HepG2 (cell line): ENCODE measurements around the gene FAM163A. TPM values are rescaled to one million over a fixed set of nuclear protein-coding genes. Genes with fewer than 3 reads are reported as not detected.

ENCODE experiments used
- ARNTL ChIP-seq: sonication (generic); formaldehyde crosslinking; IDR thresholded peaks from 2 replicates; pipeline ENCODE4 v1.4.0; 2020; ENCODE audit warnings: mild to moderate bottlenecking, missing genetic modification reagents
- HOXA7 ChIP-seq: sonication (generic); formaldehyde crosslinking; IDR thresholded peaks from 2 replicates; pipeline ENCODE4 v1.8.1; 2022; ENCODE audit warnings: mild to moderate bottlenecking, missing genetic modification reagents, moderate library complexity
- JDP2 ChIP-seq: sonication (generic); formaldehyde crosslinking; IDR thresholded peaks from 2 replicates; pipeline ENCODE4 v1.8.1; 2022; ENCODE audit warnings: missing genetic modification reagents, borderline replicate concordance
- JUNB ChIP-seq: sonication (generic); formaldehyde crosslinking; IDR thresholded peaks from 2 replicates; pipeline ENCODE4 v1.8.0; 2022; ENCODE audit warnings: missing genetic modification reagents, mild to moderate bottlenecking, borderline replicate concordance
- RARA ChIP-seq: IDR thresholded peaks from 2 replicates; pipeline ENCODE4 v1.6.1; 2016; ENCODE audit warnings: missing genetic modification reagents, missing compliant biosample characterization
- ZNF34 ChIP-seq: sonication (generic); formaldehyde crosslinking; IDR thresholded peaks from 2 replicates; pipeline ENCODE4 v1.4.0; 2020; ENCODE audit warnings: mild to moderate bottlenecking, missing genetic modification reagents, borderline replicate concordance
- ZNF839 ChIP-seq: sonication (generic); formaldehyde crosslinking; IDR thresholded peaks from 2 replicates; pipeline ENCODE4 v1.4.0; 2020; ENCODE audit warnings: missing genetic modification reagents, mild to moderate bottlenecking, borderline replicate concordance
- polyA plus RNA-seq, 8 experiments: library from polyadenylated mRNA; depleted of rRNA in 3 of 8; stranded (reverse) in 7 of 8; unstranded in 1 of 8; fragments of >200 nt; fragmentation: Illumina TruSeq in 4 of 8; extraction: Trizol in 4 of 8; gene quantifications; 2 replicates each; pipeline versions ENCODE4 v1.2.1 to v1.2.3, GENCODE V29; 2011 to 2016; ENCODE audit warnings: low read depth in 4 of 8, missing spikeins in 1 of 8, mixed read lengths in 1 of 8; ENCODE audit not compliant: insufficient read depth in 1 of 8
- total RNA-seq, 5 experiments: library from RNA; depleted of rRNA; stranded (reverse); fragments of >200 nt; fragmentation: Illumina TruSeq; extraction: Trizol; gene quantifications; 2 replicates each; pipeline ENCODE4 v1.2.3, GENCODE V29; 2016; ENCODE audit warnings: low read depth in 1 of 5
- TF ChIP-seq, protein P1 (sequence below): sonication (generic); formaldehyde crosslinking; IDR thresholded peaks from 2 replicates; pipeline ENCODE4 v1.5.0; 2020; ENCODE audit warnings: mild to moderate bottlenecking, missing genetic modification reagents, moderate library complexity
- TF ChIP-seq, protein P2 (sequence below): sonication (generic); formaldehyde crosslinking; IDR thresholded peaks from 2 replicates; pipeline ENCODE4 v1.5.1; 2020; ENCODE audit warnings: missing genetic modification reagents, mild to moderate bottlenecking, borderline replicate concordance
- TF ChIP-seq, protein P3 (sequence below): sonication (generic); formaldehyde crosslinking; conservative IDR thresholded peaks from 2 replicates; pipeline ENCODE4 v1.4.0; 2020; ENCODE audit warnings: missing genetic modification reagents

The FAM163A gene
- total and polyA plus RNA-seq, 2 of the 13 experiments (the other 11 are each of a cell fraction or from before 2014, with no cell fraction given) = not detected

DNA sequence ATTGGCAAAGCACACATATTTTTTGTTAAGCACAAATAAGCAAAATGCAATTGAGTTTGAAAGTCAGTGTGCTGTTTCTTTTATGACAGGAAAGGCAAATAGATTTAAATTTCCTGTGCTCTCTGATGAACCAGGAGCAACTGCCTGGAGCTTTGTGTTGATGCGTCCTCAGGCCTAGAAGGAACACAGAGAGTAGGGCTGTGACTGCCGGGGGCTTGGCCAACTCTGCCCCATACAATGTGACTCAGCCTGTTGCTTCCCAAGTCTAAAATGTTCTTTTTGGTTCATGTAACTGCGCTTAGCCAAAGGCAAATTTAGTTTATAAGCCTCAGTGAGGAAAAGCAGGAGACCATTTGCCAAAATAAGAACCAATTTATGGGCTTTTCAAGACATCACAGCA is 97.0 kb downstream of the FAM163A start (continued):
- TF ChIP-seq RARA (no peak), ARNTL (CRISPR knock-in tag) (no peak), ZNF34 (CRISPR knock-in tag) (no peak), JUNB (CRISPR knock-in tag) (no peak), JDP2 (CRISPR knock-in tag) (no peak), ZNF839 (CRISPR knock-in tag) (no peak), HOXA7 (no peak)
- TF ChIP-seq, protein P1, sequence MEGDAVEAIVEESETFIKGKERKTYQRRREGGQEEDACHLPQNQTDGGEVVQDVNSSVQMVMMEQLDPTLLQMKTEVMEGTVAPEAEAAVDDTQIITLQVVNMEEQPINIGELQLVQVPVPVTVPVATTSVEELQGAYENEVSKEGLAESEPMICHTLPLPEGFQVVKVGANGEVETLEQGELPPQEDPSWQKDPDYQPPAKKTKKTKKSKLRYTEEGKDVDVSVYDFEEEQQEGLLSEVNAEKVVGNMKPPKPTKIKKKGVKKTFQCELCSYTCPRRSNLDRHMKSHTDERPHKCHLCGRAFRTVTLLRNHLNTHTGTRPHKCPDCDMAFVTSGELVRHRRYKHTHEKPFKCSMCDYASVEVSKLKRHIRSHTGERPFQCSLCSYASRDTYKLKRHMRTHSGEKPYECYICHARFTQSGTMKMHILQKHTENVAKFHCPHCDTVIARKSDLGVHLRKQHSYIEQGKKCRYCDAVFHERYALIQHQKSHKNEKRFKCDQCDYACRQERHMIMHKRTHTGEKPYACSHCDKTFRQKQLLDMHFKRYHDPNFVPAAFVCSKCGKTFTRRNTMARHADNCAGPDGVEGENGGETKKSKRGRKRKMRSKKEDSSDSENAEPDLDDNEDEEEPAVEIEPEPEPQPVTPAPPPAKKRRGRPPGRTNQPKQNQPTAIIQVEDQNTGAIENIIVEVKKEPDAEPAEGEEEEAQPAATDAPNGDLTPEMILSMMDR (CRISPR knock-in tag) = no peak
- TF ChIP-seq, protein P2, sequence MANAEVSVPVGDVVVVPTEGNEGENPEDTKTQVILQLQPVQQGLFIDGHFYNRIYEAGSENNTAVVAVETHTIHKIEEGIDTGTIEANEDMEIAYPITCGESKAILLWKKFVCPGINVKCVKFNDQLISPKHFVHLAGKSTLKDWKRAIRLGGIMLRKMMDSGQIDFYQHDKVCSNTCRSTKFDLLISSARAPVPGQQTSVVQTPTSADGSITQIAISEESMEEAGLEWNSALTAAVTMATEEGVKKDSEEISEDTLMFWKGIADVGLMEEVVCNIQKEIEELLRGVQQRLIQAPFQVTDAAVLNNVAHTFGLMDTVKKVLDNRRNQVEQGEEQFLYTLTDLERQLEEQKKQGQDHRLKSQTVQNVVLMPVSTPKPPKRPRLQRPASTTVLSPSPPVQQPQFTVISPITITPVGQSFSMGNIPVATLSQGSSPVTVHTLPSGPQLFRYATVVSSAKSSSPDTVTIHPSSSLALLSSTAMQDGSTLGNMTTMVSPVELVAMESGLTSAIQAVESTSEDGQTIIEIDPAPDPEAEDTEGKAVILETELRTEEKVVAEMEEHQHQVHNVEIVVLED (CRISPR knock-in tag) = no peak
- TF ChIP-seq, protein P3, sequence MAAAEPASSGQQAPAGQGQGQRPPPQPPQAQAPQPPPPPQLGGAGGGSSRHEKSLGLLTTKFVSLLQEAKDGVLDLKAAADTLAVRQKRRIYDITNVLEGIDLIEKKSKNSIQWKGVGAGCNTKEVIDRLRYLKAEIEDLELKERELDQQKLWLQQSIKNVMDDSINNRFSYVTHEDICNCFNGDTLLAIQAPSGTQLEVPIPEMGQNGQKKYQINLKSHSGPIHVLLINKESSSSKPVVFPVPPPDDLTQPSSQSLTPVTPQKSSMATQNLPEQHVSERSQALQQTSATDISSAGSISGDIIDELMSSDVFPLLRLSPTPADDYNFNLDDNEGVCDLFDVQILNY = no peak
